A673 (cell line): ENCODE data around the gene LRRC47. TPM values are rescaled to one million over a fixed set of nuclear protein-coding genes. Genes with fewer than 3 reads are reported as not detected.

Experiments
- BruUV-seq: library from RNA; stranded (reverse); fragments of 400-500 nt; replicated peaks from 2 replicates; lab custom pipeline; 2021; lab: Mats Ljungman, UMichigan
- CTCF ChIA-PET: fragments of 300-600 bp; sonication (Branson Sonifier 250); formaldehyde crosslinking; loops from one replicate; lab custom pipeline; 2022; ENCODE audit warnings: antibody characterized with exemption; lab: Charles Lee
- POLR2A ChIA-PET: fragments of 300-600 bp; sonication (Branson Sonifier 250); formaldehyde crosslinking; loops from one replicate; lab custom pipeline; 2022; ENCODE audit warnings: antibody characterized with exemption; ENCODE audit not compliant: low non-redundant PET; lab: Charles Lee
- DNase-seq: peaks from one replicate; pipeline ENCODE4 v3.0.0-alpha.2; 2015; ENCODE audit warnings: low spot score
- H3K27ac ChIP-seq: fragments of 200-600 bp; sonication (generic); 2 replicates; pipeline ENCODE4 v1.5.1; 2016; ENCODE audit warnings: mixed run types, low read depth, mild to moderate bottlenecking, mixed read lengths, antibody characterized with exemption, low read length; ENCODE audit not compliant: poor library complexity, severe bottlenecking
- H3K27me3 ChIP-seq: fragments of 200-600 bp; sonication (generic); replicated peaks from 2 replicates; pipeline ENCODE4 v1.6.1; 2017; ENCODE audit warnings: mixed run types, low read depth, mild to moderate bottlenecking, mixed read lengths, antibody characterized with exemption, low read length; ENCODE audit not compliant: insufficient read depth, poor library complexity
- H3K36me3 ChIP-seq: fragments of 200-600 bp; sonication (generic); 2 replicates; pipeline ENCODE4 v1.6.1; 2016; ENCODE audit warnings: mixed run types, mild to moderate bottlenecking, mixed read lengths, antibody characterized with exemption, low read length; ENCODE audit not compliant: insufficient read depth, poor library complexity, severe bottlenecking
- H3K4me1 ChIP-seq: fragments of 200-600 bp; sonication (generic); 2 replicates; pipeline ENCODE4 v1.6.1; 2017; ENCODE audit warnings: mixed run types, mild to moderate bottlenecking, mixed read lengths, antibody characterized with exemption, low read length; ENCODE audit not compliant: insufficient read depth, poor library complexity, severe bottlenecking
- H3K4me3 ChIP-seq: fragments of 200-600 bp; sonication (generic); 2 replicates; pipeline ENCODE4 v1.5.1; 2016; ENCODE audit warnings: low read depth, mixed run types, mild to moderate bottlenecking, mixed read lengths, low read length; ENCODE audit not compliant: poor library complexity, severe bottlenecking
- H3K9me3 ChIP-seq: fragments of 200-600 bp; sonication (generic); 2 replicates; pipeline ENCODE4 v1.6.1; 2016; ENCODE audit warnings: mixed run types, low read depth, mild to moderate bottlenecking, mixed read lengths, antibody characterized with exemption, low read length; ENCODE audit not compliant: poor library complexity, severe bottlenecking
- CTCF ChIP-seq: fragments of 300-800, 200-600 bp; sonication (generic); conservative IDR thresholded peaks from 2 replicates; pipeline ENCODE4 v1.5.1; 2017; ENCODE audit warnings: low read depth, mild to moderate bottlenecking, antibody characterized with exemption, low read length, moderate library complexity, mixed read lengths
- EZH2 ChIP-seq: fragments of 200-600 bp; sonication (generic); IDR thresholded peaks from 2 replicates; pipeline ENCODE4 v1.6.1; 2017; ENCODE audit warnings: borderline replicate concordance, low read depth, mild to moderate bottlenecking, mixed read lengths, antibody characterized with exemption, low read length; ENCODE audit not compliant: poor library complexity, severe bottlenecking
- intact Hi-C: fragments of 100-400 bp; cut with micrococcal nuclease; formaldehyde crosslinking; loops from one replicate; pipeline ENCODE4 v1.10.0; 2022; ENCODE audit not compliant: unreplicated experiment
- total RNA-seq: library from RNA; stranded (reverse); gene quantifications from 2 replicates; pipeline ENCODE4 v1.2.3, GENCODE V29; 2021

Gene LRRC47
- total RNA-seq, 1 experiment from 2014 or later: 86.7 TPM

DNA sequence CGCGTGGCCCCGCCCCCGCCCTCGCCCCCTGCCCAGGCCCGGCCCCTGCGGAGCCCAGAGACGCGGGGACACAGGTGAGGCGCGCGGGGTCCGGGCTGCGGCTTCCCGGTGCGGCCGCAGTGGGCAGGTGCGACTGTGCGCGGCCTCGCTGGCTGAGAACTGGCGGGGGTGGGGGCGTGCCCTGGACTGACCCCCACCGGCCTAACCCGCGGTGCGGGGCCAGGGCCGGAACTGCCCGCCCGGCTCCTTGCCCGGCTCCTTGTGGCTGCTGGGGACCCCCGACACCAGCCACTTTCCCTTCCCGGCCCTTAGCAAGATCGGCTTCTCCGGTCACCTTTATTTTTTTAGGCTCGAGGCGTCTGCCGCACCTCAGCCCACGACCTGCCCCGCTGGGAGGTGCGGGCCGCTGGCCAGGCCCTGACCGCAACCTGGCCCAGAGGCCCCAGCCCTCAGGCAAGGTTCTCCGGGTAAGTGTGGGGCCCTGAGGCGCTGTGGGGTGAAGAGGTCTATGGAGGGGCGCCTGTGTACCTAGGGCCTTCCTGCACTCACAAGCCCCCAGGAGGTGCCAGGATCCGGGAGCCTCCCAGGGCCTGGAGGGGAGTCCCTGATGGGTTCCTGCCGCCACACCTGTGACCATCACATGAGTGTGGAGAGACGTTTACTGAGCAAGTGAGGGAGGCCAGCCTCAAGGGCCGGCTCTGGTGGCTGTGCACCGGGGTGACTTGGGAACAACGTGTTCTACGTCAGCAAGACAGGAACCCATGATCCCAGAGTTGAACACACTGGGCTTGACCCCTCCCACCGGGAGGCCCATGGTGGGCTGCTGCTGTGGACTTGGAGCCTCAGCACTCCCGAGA, 23.4 kb downstream of the LRRC47 start, which contains the start of gene SMIM1:
Gene SMIM1 (plus strand): TSS at position 35 of the 857 bp plus-strand sequence. CDS start 2,625 bp downstream, outside the sequence.
- H3K4me3 ChIP-seq: peak within 1 kb of the TSS; percentile 58
- CTCF ChIA-PET: no interaction called here
- intact Hi-C loops: no loop called here
- no peaks in the 10 kb centered on the region for H3K36me3 ChIP-seq
- no peaks in the 10 kb centered on the region for H3K27me3 ChIP-seq
- no peak within 1 kb of the TSS for H3K27ac ChIP-seq
- TF ChIP-seq EZH2 (no peak), CTCF (no peak)
- peaks cover 9% of the 10 kb centered on the region for H3K4me1 ChIP-seq
- H3K9me3 ChIP-seq: no peaks in the 10 kb centered on the region
- BruUV-seq: no TSS peak
- no peak for DNase-seq
- POLR2A ChIA-PET: no interaction called here

GRCh38 chr1:3772027-3772714, 24.1 kb downstream of the LRRC47 start:
- intact Hi-C loops: no loop called here
- POLR2A ChIA-PET: no interaction called here
- CTCF ChIA-PET: no interaction called here

More at GRCh38 chr1:3772027-3772714, 24.1 kb downstream of the LRRC47 start:
- BruUV-seq: no TSS peak
- peak; percentile 86 for DNase-seq
- Histone ChIP-seq H3K36me3 (no peaks in the 10 kb centered on the region), H3K27me3 (no peaks in the 10 kb centered on the region), H3K9me3 (no peaks in the 10 kb centered on the region), H3K4me1 (peaks cover 9% of the 10 kb centered on the region), H3K4me3 (peak overlapping the region; percentile 58), H3K27ac (no peak overlapping the region)
- no peak for TF ChIP-seq CTCF
- TF ChIP-seq EZH2: no peak
